HepG2 (cell line): ENCODE measurements around the gene PNO1. TPM values are rescaled to one million over a fixed set of nuclear protein-coding genes. Genes with fewer than 3 reads are reported as not detected.

Experiments
- CCAR2 ChIP-seq: fragments of 200-400 bp; formaldehyde crosslinking; optimal IDR thresholded peaks from 2 replicates; pipeline ENCODE3; 2018; ENCODE audit warnings: low read depth, mild to moderate bottlenecking, low read length, moderate library complexity
- FOXK2 ChIP-seq: fragments of 450-650 bp; IDR thresholded peaks from 2 replicates; pipeline ENCODE4 v1.6.1; 2016
- GMEB2 ChIP-seq: IDR thresholded peaks from 2 replicates; pipeline ENCODE4 v1.6.1; 2016; ENCODE audit warnings: missing biosample characterization, missing genetic modification reagents, low read depth
- IRX3 ChIP-seq: sonication (generic); formaldehyde crosslinking; IDR thresholded peaks from 2 replicates; pipeline ENCODE4 v1.8.1; 2023; ENCODE audit warnings: mild to moderate bottlenecking, low read depth, missing genetic modification reagents, borderline replicate concordance
- MATR3 ChIP-seq: sonication (generic); formaldehyde crosslinking; IDR thresholded peaks from 2 replicates; pipeline ENCODE4 v1.4.0; 2020; ENCODE audit warnings: missing genetic modification reagents
- PPARG ChIP-seq: conservative IDR thresholded peaks from 2 replicates; pipeline ENCODE4 v1.6.1; 2016; ENCODE audit warnings: missing biosample characterization, missing genetic modification reagents
- SOX6 ChIP-seq, 2 experiments: fragments of 450-650 bp in 1 of 2; sonication (generic) in 1 of 2; formaldehyde crosslinking in 1 of 2; IDR thresholded peaks; 2 replicates each; pipeline versions ENCODE4 v1.4.0 to v1.6.1; 2017 to 2020; ENCODE audit warnings: antibody characterized with exemption in 1 of 2, mild to moderate bottlenecking in 1 of 2, missing genetic modification reagents in 1 of 2
- SPEN ChIP-seq: sonication (generic); formaldehyde crosslinking; IDR thresholded peaks from 2 replicates; pipeline ENCODE4 v1.5.1; 2020; ENCODE audit warnings: low read depth, mild to moderate bottlenecking, missing genetic modification reagents
- YY1 ChIP-seq: IDR thresholded peaks from 2 replicates; pipeline ENCODE4 v1.6.1; 2011; ENCODE audit warnings: low read length, low read depth, moderate library complexity, mild to moderate bottlenecking; ENCODE audit not compliant: insufficient read depth, insufficient replicate concordance
- ZEB1 ChIP-seq: IDR thresholded peaks from 2 replicates; pipeline ENCODE4 v1.6.1; 2012; ENCODE audit warnings: mild to moderate bottlenecking, low read depth, inconsistent platforms; ENCODE audit not compliant: insufficient replicate concordance
- ZIK1 ChIP-seq: sonication (generic); formaldehyde crosslinking; IDR thresholded peaks from 2 replicates; pipeline ENCODE4 v1.5.0; 2020; ENCODE audit warnings: mild to moderate bottlenecking, low read depth, missing genetic modification reagents, borderline replicate concordance
- ZNF124 ChIP-seq: sonication (generic); formaldehyde crosslinking; IDR thresholded peaks from 2 replicates; pipeline ENCODE4 v1.4.0; 2020; ENCODE audit warnings: missing genetic modification reagents
- ZNF225 ChIP-seq: sonication (generic); formaldehyde crosslinking; IDR thresholded peaks from 2 replicates; pipeline ENCODE4 v1.4.0; 2020; ENCODE audit warnings: mild to moderate bottlenecking, missing genetic modification reagents
- ZNF235 ChIP-seq: sonication (generic); formaldehyde crosslinking; IDR thresholded peaks from 2 replicates; pipeline ENCODE4 v1.8.1; 2023; ENCODE audit warnings: mild to moderate bottlenecking, missing genetic modification reagents, borderline replicate concordance
- ZNF737 ChIP-seq: sonication (generic); formaldehyde crosslinking; IDR thresholded peaks from 2 replicates; pipeline ENCODE4 v1.5.0; 2020; ENCODE audit warnings: missing genetic modification reagents, mild to moderate bottlenecking, borderline replicate concordance
- polyA plus RNA-seq, 8 experiments: library from polyadenylated mRNA; depleted of rRNA in 3 of 8; stranded (reverse) in 7 of 8; unstranded in 1 of 8; fragments of >200 nt; fragmentation: Illumina TruSeq in 4 of 8; extraction: Trizol in 4 of 8; gene quantifications; 2 replicates each; pipeline versions ENCODE4 v1.2.1 to v1.2.3, GENCODE V29; 2011 to 2016; ENCODE audit warnings: low read depth in 4 of 8, missing spikeins in 1 of 8, mixed read lengths in 1 of 8; ENCODE audit not compliant: insufficient read depth in 1 of 8
- total RNA-seq, 5 experiments: library from RNA; depleted of rRNA; stranded (reverse); fragments of >200 nt; fragmentation: Illumina TruSeq; extraction: Trizol; gene quantifications; 2 replicates each; pipeline ENCODE4 v1.2.3, GENCODE V29; 2016; ENCODE audit warnings: low read depth in 1 of 5
- TF ChIP-seq, protein P1 (sequence below): sonication (generic); formaldehyde crosslinking; IDR thresholded peaks from 2 replicates; pipeline ENCODE4 v1.5.0; 2020; ENCODE audit warnings: missing genetic modification reagents, mild to moderate bottlenecking, borderline replicate concordance
- TF ChIP-seq, protein P2 (sequence below): IDR thresholded peaks from 2 replicates; pipeline ENCODE4 v1.6.1; 2012; ENCODE audit warnings: low read depth, low read length, improper control_type of control experiment
- TF ChIP-seq, protein P3 (sequence below): sonication (generic); formaldehyde crosslinking; IDR thresholded peaks from 2 replicates; pipeline ENCODE4 v1.5.1; 2020; ENCODE audit warnings: missing genetic modification reagents, mild to moderate bottlenecking, borderline replicate concordance
- TF ChIP-seq, protein P4 (sequence below): sonication (generic); IDR thresholded peaks from 2 replicates; pipeline ENCODE4 v1.6.1; 2016; ENCODE audit warnings: low read depth, borderline replicate concordance
- TF ChIP-seq, protein P5 (sequence below): sonication (generic); formaldehyde crosslinking; conservative IDR thresholded peaks from 2 replicates; pipeline ENCODE4 v1.4.0; 2020; ENCODE audit warnings: missing genetic modification reagents

PNO1 gene
- total and polyA plus RNA-seq, 2 of the 13 experiments (the other 11 are each of a cell fraction or from before 2014, with no cell fraction given) = 12.8 to 48.5 TPM

- no peak for TF ChIP-seq GMEB2 (CRISPR knock-in tag)
- peak; percentile 92 for TF ChIP-seq SPEN (CRISPR knock-in tag)
- TF ChIP-seq ZNF737 = no peak; the same call in 1 of the 2 replicates
- no peak for TF ChIP-seq MATR3 (CRISPR knock-in tag)
- TF ChIP-seq IRX3 (CRISPR knock-in tag) = no peak; the same call in 1 of the 2 replicates
- TF ChIP-seq ZIK1 (CRISPR knock-in tag) = peak; percentile 59; the same call in 1 of the 2 replicates
- TF ChIP-seq ZNF225 = peak; percentile 85
- TF ChIP-seq FOXK2 = no peak
- TF ChIP-seq, protein P1, sequence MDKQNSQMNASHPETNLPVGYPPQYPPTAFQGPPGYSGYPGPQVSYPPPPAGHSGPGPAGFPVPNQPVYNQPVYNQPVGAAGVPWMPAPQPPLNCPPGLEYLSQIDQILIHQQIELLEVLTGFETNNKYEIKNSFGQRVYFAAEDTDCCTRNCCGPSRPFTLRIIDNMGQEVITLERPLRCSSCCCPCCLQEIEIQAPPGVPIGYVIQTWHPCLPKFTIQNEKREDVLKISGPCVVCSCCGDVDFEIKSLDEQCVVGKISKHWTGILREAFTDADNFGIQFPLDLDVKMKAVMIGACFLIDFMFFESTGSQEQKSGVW (CRISPR knock-in tag) = no peak
- TF ChIP-seq, protein P2, sequence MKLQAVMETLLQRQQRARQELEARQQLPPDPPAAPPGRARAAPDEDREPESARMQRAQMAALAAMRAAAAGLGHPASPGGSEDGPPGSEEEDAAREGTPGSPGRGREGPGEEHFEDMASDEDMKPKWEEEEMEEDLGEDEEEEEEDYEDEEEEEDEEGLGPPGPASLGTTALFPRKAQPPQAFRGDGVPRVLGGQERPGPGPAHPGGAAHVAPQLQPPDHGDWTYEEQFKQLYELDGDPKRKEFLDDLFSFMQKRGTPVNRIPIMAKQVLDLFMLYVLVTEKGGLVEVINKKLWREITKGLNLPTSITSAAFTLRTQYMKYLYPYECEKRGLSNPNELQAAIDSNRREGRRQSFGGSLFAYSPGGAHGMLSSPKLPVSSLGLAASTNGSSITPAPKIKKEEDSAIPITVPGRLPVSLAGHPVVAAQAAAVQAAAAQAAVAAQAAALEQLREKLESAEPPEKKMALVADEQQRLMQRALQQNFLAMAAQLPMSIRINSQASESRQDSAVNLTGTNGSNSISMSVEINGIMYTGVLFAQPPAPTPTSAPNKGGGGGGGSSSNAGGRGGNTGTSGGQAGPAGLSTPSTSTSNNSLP = peak; percentile 58; the same call in 1 of the 2 replicates
- TF ChIP-seq PPARG (CRISPR knock-in tag) = 0 out of 2 replicates have a peak, but pooled peaks have one; percentile 14
- peak; percentile 93 for TF ChIP-seq CCAR2
- TF ChIP-seq ZNF235 (CRISPR knock-in tag) = 0 out of 2 replicates have a peak, but pooled peaks have one; percentile 62
- TF ChIP-seq SOX6 (IDR thresholded peaks at IDR 0.05) = no peak
- TF ChIP-seq SOX6 (CRISPR knock-in tag; IDR thresholded peaks at IDR 0.05) = no peak
- 0 out of 2 replicates have a peak, but pooled peaks have one; percentile 41 for TF ChIP-seq ZNF124 (CRISPR knock-in tag)
- peak; percentile 47 for TF ChIP-seq YY1
- TF ChIP-seq, protein P3, sequence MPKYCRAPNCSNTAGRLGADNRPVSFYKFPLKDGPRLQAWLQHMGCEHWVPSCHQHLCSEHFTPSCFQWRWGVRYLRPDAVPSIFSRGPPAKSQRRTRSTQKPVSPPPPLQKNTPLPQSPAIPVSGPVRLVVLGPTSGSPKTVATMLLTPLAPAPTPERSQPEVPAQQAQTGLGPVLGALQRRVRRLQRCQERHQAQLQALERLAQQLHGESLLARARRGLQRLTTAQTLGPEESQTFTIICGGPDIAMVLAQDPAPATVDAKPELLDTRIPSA (CRISPR knock-in tag) = peak; percentile 85; the same call in 1 of the 2 replicates
- TF ChIP-seq, protein P4, sequence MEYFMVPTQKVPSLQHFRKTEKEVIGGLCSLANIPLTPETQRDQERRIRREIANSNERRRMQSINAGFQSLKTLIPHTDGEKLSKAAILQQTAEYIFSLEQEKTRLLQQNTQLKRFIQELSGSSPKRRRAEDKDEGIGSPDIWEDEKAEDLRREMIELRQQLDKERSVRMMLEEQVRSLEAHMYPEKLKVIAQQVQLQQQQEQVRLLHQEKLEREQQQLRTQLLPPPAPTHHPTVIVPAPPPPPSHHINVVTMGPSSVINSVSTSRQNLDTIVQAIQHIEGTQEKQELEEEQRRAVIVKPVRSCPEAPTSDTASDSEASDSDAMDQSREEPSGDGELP = peak; percentile 60
- peak; percentile 78 for TF ChIP-seq ZEB1
- TF ChIP-seq, protein P5, sequence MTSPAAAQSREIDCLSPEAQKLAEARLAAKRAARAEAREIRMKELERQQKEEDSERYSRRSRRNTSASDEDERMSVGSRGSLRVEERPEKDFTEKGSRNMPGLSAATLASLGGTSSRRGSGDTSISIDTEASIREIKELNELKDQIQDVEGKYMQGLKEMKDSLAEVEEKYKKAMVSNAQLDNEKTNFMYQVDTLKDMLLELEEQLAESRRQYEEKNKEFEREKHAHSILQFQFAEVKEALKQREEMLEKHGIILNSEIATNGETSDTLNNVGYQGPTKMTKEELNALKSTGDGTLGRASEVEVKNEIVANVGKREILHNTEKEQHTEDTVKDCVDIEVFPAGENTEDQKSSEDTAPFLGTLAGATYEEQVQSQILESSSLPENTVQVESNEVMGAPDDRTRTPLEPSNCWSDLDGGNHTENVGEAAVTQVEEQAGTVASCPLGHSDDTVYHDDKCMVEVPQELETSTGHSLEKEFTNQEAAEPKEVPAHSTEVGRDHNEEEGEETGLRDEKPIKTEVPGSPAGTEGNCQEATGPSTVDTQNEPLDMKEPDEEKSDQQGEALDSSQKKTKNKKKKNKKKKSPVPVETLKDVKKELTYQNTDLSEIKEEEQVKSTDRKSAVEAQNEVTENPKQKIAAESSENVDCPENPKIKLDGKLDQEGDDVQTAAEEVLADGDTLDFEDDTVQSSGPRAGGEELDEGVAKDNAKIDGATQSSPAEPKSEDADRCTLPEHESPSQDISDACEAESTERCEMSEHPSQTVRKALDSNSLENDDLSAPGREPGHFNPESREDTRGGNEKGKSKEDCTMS = no peak
Measured at GRCh38 chr2:68157402-68158133, at the start of gene PNO1 (continued).
